Caco-2 (cell line): ENCODE results near the gene RAB3A. TPM values are rescaled to one million over a fixed set of nuclear protein-coding genes. Genes with fewer than 3 reads are reported as not detected.

Source experiments
- BruUV-seq: library from RNA; stranded (reverse); fragments of 400-500 nt; replicated peaks from 2 replicates; lab custom pipeline; 2021; lab: Mats Ljungman, UMichigan
- CTCF ChIA-PET: fragments of 300-600 bp; sonication (Branson Sonifier 250); formaldehyde crosslinking; loops from one replicate; lab custom pipeline; 2022; ENCODE audit warnings: antibody characterized with exemption; lab: Charles Lee
- POLR2A ChIA-PET: fragments of 300-600 bp; sonication (Branson Sonifier 250); formaldehyde crosslinking; loops from one replicate; lab custom pipeline; 2022; ENCODE audit warnings: antibody characterized with exemption; lab: Charles Lee
- DNase-seq, 2 experiments: peaks; one replicate each; pipeline versions ENCODE4 v3.0.0 to v3.0.0-alpha.2; 2020 to 2022
- H3K27me3 ChIP-seq: replicated peaks from 2 replicates; pipeline ENCODE4 v1.6.0; 2011; ENCODE audit warnings: low read length; ENCODE audit not compliant: control insufficient read depth, insufficient read depth
- H3K36me3 ChIP-seq: 2 replicates; pipeline ENCODE4 v1.5.1; 2011; ENCODE audit warnings: low read length; ENCODE audit not compliant: control insufficient read depth, insufficient read depth
- H3K4me1 ChIP-seq: fragments of 250-450 bp; sonication (Bioruptor Pico); 2 replicates; pipeline ENCODE4 v1.5.1; 2020; ENCODE audit warnings: mild to moderate bottlenecking
- H3K4me3 ChIP-seq: 2 replicates; pipeline ENCODE4 v1.5.1; 2011; ENCODE audit warnings: low read depth, mild to moderate bottlenecking, control low read depth, low read length
- H3K9me3 ChIP-seq: fragments of 250-450 bp; sonication (Bioruptor Pico); 2 replicates; pipeline ENCODE4 v1.5.1; 2020; ENCODE audit warnings: mild to moderate bottlenecking, moderate library complexity
- H3K27ac Mint-ChIP-seq: one replicate; pipeline ENCODE4 v1.8.0; 2022; ENCODE audit warnings: mixed read lengths; ENCODE audit not compliant: unreplicated experiment
- H3K27me3 Mint-ChIP-seq: one replicate; pipeline ENCODE4 v1.8.0; 2022; ENCODE audit warnings: mixed read lengths; ENCODE audit not compliant: insufficient read depth, unreplicated experiment
- H3K36me3 Mint-ChIP-seq: one replicate; pipeline ENCODE4 v1.8.0; 2022; ENCODE audit warnings: mild to moderate bottlenecking, mixed read lengths; ENCODE audit not compliant: insufficient read depth, unreplicated experiment
- H3K4me1 Mint-ChIP-seq: one replicate; pipeline ENCODE4 v1.8.0; 2022; ENCODE audit warnings: low read depth, mixed read lengths; ENCODE audit not compliant: unreplicated experiment
- H3K4me3 Mint-ChIP-seq: one replicate; pipeline ENCODE4 v1.8.0; 2022; ENCODE audit warnings: mild to moderate bottlenecking, moderate library complexity, mixed read lengths; ENCODE audit not compliant: unreplicated experiment
- H3K9me3 Mint-ChIP-seq: one replicate; pipeline ENCODE4 v1.8.0; 2022; ENCODE audit warnings: mixed read lengths; ENCODE audit not compliant: unreplicated experiment
- intact Hi-C: fragments of 100-400 bp; cut with micrococcal nuclease; formaldehyde crosslinking; loops from one replicate; pipeline ENCODE4 v1.10.0; 2022; ENCODE audit not compliant: unreplicated experiment
- total RNA-seq: library from RNA; stranded (reverse); gene quantifications from 2 replicates; pipeline ENCODE4 v1.2.3, GENCODE V29; 2022
- TF ChIP-seq, protein P1 (sequence below), 2 experiments: fragments of 200-600 bp in 1 of 2; IDR thresholded peaks; 1 replicate in 1 of 2; 2 replicates in 1 of 2; pipeline versions ENCODE4 v1.5.1 to v1.8.0; 2011 to 2022; ENCODE audit warnings: antibody characterized with exemption in 1 of 2, control low read depth in 1 of 2, inconsistent platforms in 1 of 2, low read depth in 1 of 2, low read length in 1 of 2, mild to moderate bottlenecking in 1 of 2, moderate library complexity in 1 of 2; ENCODE audit not compliant: insufficient read depth in 1 of 2, severe bottlenecking in 1 of 2, unreplicated experiment in 1 of 2

The RAB3A gene
- total RNA-seq, 1 experiment from 2014 or later, result 2.3 TPM

DNA sequence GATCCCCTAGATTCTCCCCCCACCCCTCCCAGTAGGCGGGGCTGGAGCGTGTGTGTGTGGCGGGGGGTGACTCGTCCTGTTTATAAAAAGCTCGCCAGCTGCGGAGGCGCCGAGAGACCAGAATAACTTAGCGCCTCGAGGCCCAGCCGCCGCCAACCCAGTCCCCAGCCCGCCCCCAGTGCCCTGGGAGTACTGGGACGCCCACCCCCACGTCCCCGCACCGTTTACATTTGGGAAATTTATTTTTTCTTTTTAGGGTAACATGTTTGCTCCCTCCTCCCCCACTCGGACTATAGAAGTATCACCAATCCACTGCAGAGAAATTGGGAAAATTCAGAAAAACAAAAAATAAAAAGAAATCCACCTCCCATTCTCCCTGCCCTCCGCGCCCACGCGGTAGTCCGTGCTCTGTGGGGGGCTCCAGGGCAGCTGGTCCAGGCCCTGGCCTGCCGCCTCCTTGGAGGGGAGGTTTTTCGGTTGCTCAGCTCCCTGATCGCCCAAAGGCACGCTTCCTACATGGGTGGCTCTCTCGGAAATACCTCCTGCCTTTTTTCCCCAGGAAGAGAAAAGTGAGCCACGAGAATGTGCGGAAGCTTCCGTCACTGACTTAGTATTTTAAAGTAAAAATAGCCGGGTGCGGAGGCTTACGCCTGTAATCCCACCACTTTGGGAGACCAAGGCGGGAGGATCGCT, 1.5 kb upstream of the RAB3A start:
- Mint-ChIP-seq H3K9me3 (no peaks in the 10 kb centered on the region), H3K27me3 (no peaks in the 10 kb centered on the region), H3K36me3 (peaks cover 10% of the 10 kb centered on the region), H3K27ac (peak overlapping the region; percentile 87), H3K4me3 (peak overlapping the region; percentile 90), H3K4me1 (no peaks in the 10 kb centered on the region)
- DNase-seq, result peak; percentile 46 to 56
- peak overlapping the region; percentile 39 for H3K4me3 ChIP-seq
- H3K9me3 ChIP-seq, result no peaks in the 10 kb centered on the region
- peaks cover 5% of the 10 kb centered on the region; the same call in 1 of the 2 replicates for H3K4me1 ChIP-seq
- no peaks in the 10 kb centered on the region; the same call in 1 of the 2 replicates for H3K36me3 ChIP-seq
- TF ChIP-seq, protein P1, sequence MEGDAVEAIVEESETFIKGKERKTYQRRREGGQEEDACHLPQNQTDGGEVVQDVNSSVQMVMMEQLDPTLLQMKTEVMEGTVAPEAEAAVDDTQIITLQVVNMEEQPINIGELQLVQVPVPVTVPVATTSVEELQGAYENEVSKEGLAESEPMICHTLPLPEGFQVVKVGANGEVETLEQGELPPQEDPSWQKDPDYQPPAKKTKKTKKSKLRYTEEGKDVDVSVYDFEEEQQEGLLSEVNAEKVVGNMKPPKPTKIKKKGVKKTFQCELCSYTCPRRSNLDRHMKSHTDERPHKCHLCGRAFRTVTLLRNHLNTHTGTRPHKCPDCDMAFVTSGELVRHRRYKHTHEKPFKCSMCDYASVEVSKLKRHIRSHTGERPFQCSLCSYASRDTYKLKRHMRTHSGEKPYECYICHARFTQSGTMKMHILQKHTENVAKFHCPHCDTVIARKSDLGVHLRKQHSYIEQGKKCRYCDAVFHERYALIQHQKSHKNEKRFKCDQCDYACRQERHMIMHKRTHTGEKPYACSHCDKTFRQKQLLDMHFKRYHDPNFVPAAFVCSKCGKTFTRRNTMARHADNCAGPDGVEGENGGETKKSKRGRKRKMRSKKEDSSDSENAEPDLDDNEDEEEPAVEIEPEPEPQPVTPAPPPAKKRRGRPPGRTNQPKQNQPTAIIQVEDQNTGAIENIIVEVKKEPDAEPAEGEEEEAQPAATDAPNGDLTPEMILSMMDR (IDR thresholded peaks at IDR 0.05; ENCODE audit: insufficient read depth in 1 of 2, low read depth in 1 of 2, low read length in 1 of 2, severe bottlenecking in 1 of 2, unreplicated experiment in 1 of 2), result no peak
- no peaks in the 10 kb centered on the region for H3K27me3 ChIP-seq
- ChIA-PET CTCF (interaction anchor here (0.6 to 2.7 kb wide), 7 partner anchors 13 to 379 kb away, joined by 3 to 13 read pairs (median 5); partner anchors contain the start of gene MPV17L2), POLR2A (interaction anchor here (0.9 to 1.0 kb wide), 2 partner anchors 76 to 123 kb away, joined by 3 read pairs; no protein-coding TSS in a partner anchor)
- intact Hi-C loops, result loop anchor here (2.0 kb wide), 1 partner anchor 19 kb away; no protein-coding TSS in a partner anchor
- no TSS peak for BruUV-seq

DNA sequence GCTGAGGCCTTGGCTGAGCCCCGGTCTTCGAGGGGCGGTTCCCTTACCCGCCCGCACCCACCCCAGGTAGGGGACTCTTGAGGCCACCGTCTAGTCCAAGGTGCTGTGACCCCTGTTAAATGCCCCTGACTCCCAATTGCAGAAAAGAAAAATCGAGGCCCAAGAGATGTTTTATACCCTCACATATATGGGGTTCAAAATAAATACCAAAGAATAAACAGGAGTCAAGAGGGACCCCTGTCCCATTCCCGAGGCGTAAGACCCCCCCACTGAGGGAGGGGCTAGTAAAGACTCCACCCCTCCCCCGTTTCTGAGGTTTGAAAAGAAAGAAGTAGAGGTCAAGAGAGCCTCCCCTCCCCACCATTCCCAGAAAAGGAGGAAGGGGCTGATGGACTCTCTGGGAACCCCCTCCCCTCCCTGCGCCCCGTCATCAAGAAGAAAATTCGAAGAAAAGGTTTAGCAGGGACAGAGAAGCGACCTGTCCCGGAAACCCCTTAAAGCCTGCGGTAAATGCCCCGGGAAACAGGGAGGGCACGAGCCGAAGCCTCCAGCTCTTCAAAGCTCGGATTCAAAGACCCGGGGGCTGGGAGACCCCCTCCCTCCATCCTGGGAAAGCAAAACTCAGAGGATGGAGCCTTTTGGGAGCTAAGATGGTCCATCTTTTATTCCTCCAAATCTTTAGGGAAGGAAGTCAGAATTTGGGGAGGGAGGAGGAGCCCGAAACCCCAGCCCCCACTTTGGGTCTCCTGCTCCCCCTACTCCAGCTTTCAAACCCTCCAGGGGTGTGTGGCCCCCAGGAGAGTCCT, 755 bp upstream of the RAB3A start:
- Histone ChIP-seq H3K4me3 (peak overlapping the region; percentile 39), H3K9me3 (no peaks in the 10 kb centered on the region), H3K4me1 (peaks cover 5% of the 10 kb centered on the region; the same call in 1 of the 2 replicates), H3K27me3 (no peaks in the 10 kb centered on the region), H3K36me3 (no peaks in the 10 kb centered on the region; the same call in 1 of the 2 replicates)
- ChIA-PET CTCF (interaction anchor here (0.6 to 2.7 kb wide), 14 partner anchors 12 to 206 kb away, joined by 3 to 13 read pairs (median 4); partner anchors contain the start of gene MPV17L2), POLR2A (interaction anchor here (0.6 to 1.0 kb wide), 4 partner anchors 12 to 978 kb away, joined by 3 to 9 read pairs (median 4); partner anchors contain the start of genes JUND, MPV17L2 and OCEL1)
- intact Hi-C loops, result loop anchor here (1.0 to 2.0 kb wide), 3 partner anchors 12 to 47 kb away; no protein-coding TSS in a partner anchor
- H3K36me3 Mint-ChIP-seq, result peaks cover 10% of the 10 kb centered on the region
- no peaks in the 10 kb centered on the region for H3K27me3 Mint-ChIP-seq
- peak; percentile 56 to 73 for DNase-seq
- H3K27ac Mint-ChIP-seq, result peak overlapping the region; percentile 87
- TSS peak; percentile 86 for BruUV-seq
- TF ChIP-seq, protein P1 (IDR thresholded peaks at IDR 0.05; ENCODE audit: insufficient read depth in 1 of 2, low read depth in 1 of 2, low read length in 1 of 2, severe bottlenecking in 1 of 2, unreplicated experiment in 1 of 2), result no peak
- H3K4me3 Mint-ChIP-seq, result peak overlapping the region; percentile 90
- no peaks in the 10 kb centered on the region for H3K9me3 Mint-ChIP-seq
- H3K4me1 Mint-ChIP-seq, result no peaks in the 10 kb centered on the region
